GM19035 (cell line): ENCODE results near the gene GLS2.
"Not testable (repeated sequence)": the region's sequence is repeated elsewhere in the genome, so short reads cannot be mapped to it uniquely, and the experiment has no call there.

ENCODE experiments used
- ATAC-seq: cut with Tn5 transposase; IDR thresholded peaks from one replicate; pipeline ENCODE4 v1.9.1; 2021; ENCODE audit not compliant: unreplicated experiment

The GLS2 gene

DNA sequence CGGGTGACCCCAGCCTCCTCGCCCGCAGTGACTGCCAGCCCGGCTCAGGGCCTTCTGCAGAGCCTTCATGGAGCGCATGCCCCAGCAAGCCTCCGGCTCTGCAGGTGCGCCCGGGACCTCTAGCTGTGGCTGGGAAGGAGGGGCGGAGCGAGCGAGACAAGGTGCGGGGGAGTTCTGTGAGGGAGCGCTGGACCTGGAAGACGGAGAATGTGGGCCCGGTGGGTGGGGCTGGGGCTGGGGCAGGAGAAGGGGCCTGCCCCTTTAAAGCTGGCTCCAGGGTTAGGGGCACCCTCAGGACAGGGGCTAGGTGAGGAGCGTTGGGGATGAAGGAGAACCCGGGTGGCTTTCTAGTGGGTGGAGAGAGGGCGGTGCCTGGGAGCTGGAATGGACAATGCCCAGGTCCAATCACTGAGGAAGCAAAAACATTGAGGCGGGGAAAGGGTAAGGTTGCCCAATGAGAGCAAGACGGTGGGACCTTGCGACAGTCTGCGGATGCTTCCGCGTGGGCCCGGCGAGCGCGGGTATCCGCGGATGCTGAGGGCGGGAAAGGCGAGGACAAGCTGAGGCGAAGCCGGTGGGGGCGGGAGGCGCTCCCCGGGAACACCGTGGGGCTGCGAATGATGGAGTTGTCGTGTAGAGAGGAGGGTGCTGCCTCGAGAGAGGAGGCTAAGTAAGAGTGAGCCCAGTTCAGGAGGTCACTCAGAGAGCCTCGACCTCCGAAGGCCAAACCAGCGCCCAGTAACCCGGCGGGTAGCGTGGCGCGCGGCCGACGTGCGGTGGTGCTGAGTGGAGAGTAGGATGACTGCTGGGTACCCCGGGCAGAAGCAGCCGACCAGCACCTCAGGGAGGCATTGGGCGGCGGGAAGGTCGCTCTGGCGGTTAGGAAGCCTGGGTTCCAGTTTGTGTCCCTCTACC is at the start of gene GLS2:
GLS2 (minus strand) TSS at position 121 of the 915 bp plus-strand sequence; CDS start at position 78, 43 bp downstream.
- ATAC-seq: peak; percentile 90

- no peak for ATAC-seq
These were observed 49.6 kb upstream of the GLS2 start for GRCh38 chr12:56537546-56537945.

- no peak for ATAC-seq
These were observed 42.6 kb upstream of the GLS2 start for GRCh38 chr12:56530390-56531055.

GRCh38 chr12:56529656-56530055 is 41.7 kb upstream of the GLS2 start:
- ATAC-seq: no peak

DNA sequence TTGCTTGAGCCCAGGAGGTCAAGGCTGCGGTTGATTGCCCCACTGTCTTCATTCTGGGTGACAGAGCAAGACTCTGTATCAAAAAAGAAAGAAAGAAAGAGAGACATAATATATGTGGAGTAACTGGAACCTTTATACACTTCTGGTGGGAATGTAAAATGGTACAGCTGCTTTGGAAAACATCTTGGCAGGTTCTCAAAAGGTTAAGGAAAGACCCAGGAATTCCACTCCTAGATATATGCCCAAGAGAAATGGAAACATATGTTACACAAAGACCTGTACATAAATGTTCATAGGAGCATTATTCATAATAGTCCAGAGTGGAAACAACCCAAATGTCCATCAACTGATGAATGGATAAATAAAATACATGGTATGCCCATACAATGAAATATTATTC is 40.9 kb upstream of the GLS2 start:
- no peak for ATAC-seq

- no peak for ATAC-seq
These were observed 34.6 kb upstream of the GLS2 start for GRCh38 chr12:56522411-56523193.

- no peak for ATAC-seq
These were observed 33.8 kb upstream of the GLS2 start, which contains the start of gene RBMS2 for GRCh38 chr12:56521590-56522371. RBMS2 (plus strand) TSS chr12:56521820; CDS start chr12:56522024, 204 bp downstream.

DNA sequence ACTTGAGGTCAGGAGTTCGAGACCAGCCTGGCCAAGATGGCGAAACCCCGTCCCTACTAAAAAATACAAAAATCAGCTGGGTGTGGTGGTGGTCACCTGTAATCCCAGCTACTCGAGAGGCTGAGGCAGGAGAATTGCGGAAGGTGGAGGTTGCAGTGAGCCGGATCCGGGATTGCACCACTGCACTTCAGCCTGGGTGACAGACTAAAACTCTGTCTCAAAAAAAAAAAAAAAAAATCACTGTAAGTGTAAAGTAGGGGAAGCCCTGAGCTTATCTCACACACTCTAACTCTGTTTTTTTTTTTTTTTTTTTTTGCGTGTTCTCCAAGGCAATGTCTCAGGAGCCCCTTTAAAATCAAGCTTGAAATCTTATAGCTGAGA is 33.2 kb upstream of the GLS2 start:
- ATAC-seq: no peak

- no peak for ATAC-seq
These were observed 32.5 kb upstream of the GLS2 start for GRCh38 chr12:56520506-56520905.

DNA sequence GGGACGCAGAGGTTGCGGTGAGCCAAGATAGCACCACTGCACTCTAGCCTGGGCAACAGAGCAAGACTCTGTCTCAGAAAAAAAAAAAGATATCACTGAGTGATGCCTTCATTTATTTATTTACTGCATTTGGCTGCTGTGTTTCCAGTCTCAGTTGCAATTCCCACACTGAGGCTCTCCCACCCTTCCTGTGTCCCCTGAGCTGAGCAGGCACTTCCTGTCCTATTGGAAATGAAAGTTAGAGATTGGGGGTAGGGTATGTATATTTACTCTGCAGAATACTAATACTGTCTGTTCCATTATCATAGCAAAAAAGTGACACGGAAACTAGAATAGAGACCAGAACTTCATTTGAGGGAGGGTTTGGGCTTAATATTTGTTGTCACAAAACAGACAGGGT is 32.1 kb upstream of the GLS2 start:
- ATAC-seq: no peak

DNA sequence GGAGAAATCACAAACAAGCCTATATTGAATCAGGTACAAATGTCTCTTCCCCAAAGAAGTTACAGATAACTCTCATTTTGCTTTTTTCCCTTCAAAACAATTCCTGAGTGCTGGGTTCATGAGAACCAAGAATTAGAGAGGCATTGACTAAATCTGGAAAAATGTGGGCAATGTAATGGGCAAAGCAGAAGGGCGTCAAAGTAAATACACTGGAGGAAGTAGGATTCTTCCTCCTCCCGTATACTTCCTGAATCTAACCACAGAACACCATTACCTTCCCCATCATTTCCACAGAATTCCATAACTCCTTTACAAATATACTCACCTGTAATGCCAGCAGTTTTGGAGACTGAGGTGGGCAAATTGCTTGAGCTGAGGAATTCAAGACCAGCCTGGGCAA is 30.6 kb upstream of the GLS2 start:
- no peak for ATAC-seq

GRCh38 chr12:56517854-56518253 is 29.9 kb upstream of the GLS2 start:
- ATAC-seq: no peak

GRCh38 chr12:56514014-56514318 is 26.0 kb upstream of the GLS2 start:
- ATAC-seq: not testable (repeated sequence)

DNA sequence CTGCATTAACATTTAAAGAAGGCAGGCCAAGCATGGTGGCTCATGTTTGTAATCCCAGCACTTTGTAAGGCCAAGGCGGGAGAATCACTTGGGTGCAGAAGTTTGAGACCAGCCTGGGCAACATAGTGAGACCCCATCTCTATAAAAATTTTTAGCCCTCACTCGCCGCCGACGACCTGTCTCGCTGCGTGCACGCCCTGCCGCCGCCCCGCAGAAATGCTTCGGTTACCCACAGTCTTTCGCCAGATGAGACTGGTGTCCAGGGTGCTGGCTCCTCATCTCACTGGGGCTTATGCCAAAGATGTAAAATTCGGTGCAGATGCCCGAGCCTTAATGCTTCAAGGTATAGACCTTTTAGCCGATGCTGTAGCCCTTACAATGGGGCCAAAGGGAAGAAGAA is 22.8 kb upstream of the GLS2 start:
- ATAC-seq: no peak

GRCh38 chr12:56499879-56500278 is 11.9 kb upstream of the GLS2 start:
- not testable (repeated sequence) for ATAC-seq

DNA sequence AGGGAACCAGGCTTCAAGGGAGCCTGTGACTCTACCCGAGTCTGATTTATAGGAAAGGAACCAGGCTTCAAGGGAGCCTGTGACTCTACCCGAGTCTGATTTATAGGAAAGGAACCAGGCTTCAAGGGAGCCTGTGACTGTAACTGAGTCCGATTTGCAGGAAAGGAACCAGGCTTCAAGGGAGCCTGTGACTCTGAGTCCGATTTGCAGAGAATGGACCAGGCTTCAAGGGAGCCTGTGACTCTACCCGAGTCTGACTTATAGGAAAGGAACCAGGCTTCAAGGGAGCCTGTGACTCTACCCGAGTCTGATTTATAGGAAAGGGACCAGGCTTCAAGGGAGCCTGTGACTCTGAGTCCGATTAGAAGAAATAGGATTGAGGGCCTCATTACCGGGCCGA is 11.5 kb upstream of the GLS2 start:
- ATAC-seq: not testable (repeated sequence)

DNA sequence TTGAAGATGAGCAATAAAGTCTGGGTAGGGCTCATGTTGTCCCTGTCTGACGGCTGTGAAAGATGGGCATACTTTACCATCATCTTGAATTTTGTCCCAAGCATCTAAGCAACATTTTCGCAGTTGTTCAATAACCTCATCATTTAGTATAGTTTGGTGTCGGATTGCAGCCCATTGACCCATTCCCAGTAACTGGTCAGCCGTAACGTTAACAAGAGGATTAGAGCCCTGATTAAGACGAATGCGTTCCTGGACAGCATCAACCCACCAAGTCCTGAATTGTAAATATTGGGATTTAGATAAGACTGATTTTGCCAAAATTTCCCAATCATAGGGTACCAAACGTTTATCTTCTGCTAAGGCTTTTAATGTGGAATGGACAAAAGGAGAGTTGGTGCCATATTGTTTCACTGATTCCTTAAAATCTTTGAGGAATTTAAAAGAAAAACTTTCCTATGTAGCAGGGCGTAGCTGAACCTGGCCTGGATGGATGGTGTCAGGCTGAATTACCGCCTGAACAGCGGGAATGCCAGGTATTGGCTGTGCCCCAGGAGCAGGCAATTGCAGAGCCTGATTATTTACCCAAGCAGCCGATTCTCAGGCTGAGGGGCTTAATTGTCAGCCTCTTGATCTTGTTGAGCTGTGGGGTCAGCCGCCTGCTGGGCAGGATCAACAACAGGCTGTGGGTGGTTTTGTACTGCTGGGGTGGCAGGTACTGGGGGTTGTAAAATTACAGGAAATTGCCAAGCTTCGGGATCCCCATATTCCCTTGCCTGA is 10.4 kb upstream of the GLS2 start:
- not testable (repeated sequence) for ATAC-seq

DNA sequence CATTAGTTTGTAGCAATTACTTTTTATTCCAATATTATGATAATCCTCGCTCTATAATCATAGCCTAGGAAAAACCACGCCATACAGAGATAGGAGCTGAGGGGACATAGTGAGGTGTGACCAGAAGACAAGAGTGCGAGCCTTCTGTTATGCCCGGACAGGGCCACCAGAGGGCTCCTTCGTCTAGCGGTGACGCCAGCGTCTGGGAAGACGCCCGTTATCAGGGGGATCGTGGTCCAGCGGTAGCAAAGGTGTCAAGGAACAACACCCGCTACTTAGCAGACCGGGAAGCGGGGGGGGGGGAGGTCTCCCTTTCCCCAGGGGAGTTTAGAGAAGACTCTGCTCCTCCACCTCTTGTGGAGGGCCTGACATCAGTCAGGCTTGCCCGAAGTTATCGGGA is 8.7 kb upstream of the GLS2 start:
- not testable (repeated sequence) for ATAC-seq

DNA sequence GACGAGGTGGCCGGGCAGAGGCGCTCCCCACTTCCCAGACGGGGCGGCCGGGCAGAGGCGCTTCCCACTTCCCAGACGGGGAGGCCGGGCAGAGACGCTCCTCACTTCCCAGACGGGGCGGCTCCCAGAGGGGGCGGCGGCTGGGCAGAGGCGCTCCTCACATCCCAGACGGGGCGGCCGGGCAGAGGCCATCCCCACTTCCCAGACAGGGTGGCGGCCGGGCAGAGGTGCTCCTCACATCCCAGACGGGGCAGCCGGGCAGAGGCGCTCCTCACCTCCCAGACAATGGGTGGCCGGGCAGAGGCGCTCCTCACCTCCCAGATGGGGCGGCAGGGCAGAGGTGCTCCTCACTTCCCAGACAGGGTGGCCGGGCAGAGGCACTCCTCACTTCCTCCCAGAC is 6.5 kb upstream of the GLS2 start:
- ATAC-seq: not testable (repeated sequence)

DNA sequence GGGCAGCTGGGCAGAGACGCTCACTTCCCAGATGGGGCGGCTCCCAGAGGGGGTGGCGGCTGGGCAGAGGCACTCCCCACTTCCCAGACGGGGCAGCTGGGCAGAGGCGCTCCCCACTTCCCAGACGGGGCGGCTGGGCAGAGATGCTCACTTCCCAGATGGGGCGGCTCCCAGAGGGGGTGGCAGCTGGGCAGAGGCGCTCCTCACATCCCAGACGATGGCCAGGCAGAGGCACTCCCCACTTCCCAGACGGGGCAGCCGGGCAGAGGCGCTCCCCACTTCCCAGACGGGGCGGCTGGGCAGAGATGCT is 6.1 kb upstream of the GLS2 start:
- not testable (repeated sequence) for ATAC-seq
